K562 (cell line): ENCODE results near the gene UBL5. TPM values are rescaled to one million over a fixed set of nuclear protein-coding genes. Genes with fewer than 3 reads are reported as not detected.

Experiments
- CCAR2 ChIP-seq: fragments of 200-400 bp; formaldehyde crosslinking; IDR thresholded peaks from 2 replicates; pipeline ENCODE4 v1.6.1; 2017; ENCODE audit warnings: mild to moderate bottlenecking, low read depth, low read length
- CCNT2 ChIP-seq: IDR thresholded peaks from 2 replicates; pipeline ENCODE4 v1.6.1; 2011; ENCODE audit warnings: borderline replicate concordance, low read depth, mild to moderate bottlenecking, moderate library complexity, mixed read lengths, low read length; ENCODE audit not compliant: insufficient read length; ENCODE audit errors: extremely low read depth
- CREM ChIP-seq: IDR thresholded peaks from 2 replicates; pipeline ENCODE4 v1.6.1; 2014; ENCODE audit warnings: antibody characterized with exemption, low read depth
- DPF2 ChIP-seq: fragments of 450-650 bp; IDR thresholded peaks from 2 replicates; pipeline ENCODE4 v1.6.1; 2016
- KLF13 ChIP-seq: fragments of 450-650 bp; IDR thresholded peaks from 2 replicates; pipeline ENCODE4 v1.6.1; 2016; ENCODE audit warnings: missing genetic modification characterization, low read depth, mild to moderate bottlenecking, missing compliant biosample characterization, moderate library complexity, borderline replicate concordance
- MAFK ChIP-seq: IDR thresholded peaks from 2 replicates; pipeline ENCODE4 v1.6.1; 2011; ENCODE audit warnings: low read length, improper control_type of control experiment
- NONO ChIP-seq, 2 experiments: fragments of 200-400 bp in 1 of 2; fragments of 450-650 bp in 1 of 2; formaldehyde crosslinking in 1 of 2; IDR thresholded peaks; 2 replicates each; pipeline ENCODE4 v1.6.1; 2017; ENCODE audit warnings: low read depth in 2 of 2, mild to moderate bottlenecking in 2 of 2, moderate library complexity in 2 of 2, low read length in 1 of 2
- POU5F1 ChIP-seq: fragments of 150-350 bp; IDR thresholded peaks from 2 replicates; pipeline ENCODE4 v1.6.1; 2014; ENCODE audit warnings: borderline replicate concordance, low read length, low read depth, mild to moderate bottlenecking; ENCODE audit not compliant: partially characterized antibody
- RNF2 ChIP-seq: sonication (generic); IDR thresholded peaks from 2 replicates; pipeline ENCODE4 v1.6.1; 2016
- RREB1 ChIP-seq: fragments of 250-450 bp; sonication (Bioruptor Pico); IDR thresholded peaks from 2 replicates; pipeline ENCODE4 v1.4.0; 2020
- SMAD3 ChIP-seq: fragments of 450-650 bp; formaldehyde crosslinking; conservative IDR thresholded peaks from 2 replicates; pipeline ENCODE4 v1.4.0; 2020; ENCODE audit warnings: mild to moderate bottlenecking
- SMC3 ChIP-seq: conservative IDR thresholded peaks from 2 replicates; pipeline ENCODE4 v1.6.1; 2011; ENCODE audit warnings: low read depth, low read length, improper control_type of control experiment; ENCODE audit not compliant: insufficient read depth
- ZBTB17 ChIP-seq: fragments of 450-650 bp; formaldehyde crosslinking; IDR thresholded peaks from 2 replicates; pipeline ENCODE4 v1.4.0; 2020; ENCODE audit warnings: mild to moderate bottlenecking
- ZNF124 ChIP-seq: sonication (generic); formaldehyde crosslinking; IDR thresholded peaks from 2 replicates; pipeline ENCODE4 v1.8.1; 2022; ENCODE audit warnings: missing genetic modification reagents
- polyA plus RNA-seq, 8 experiments: library from polyadenylated mRNA; depleted of rRNA in 4 of 8; stranded (reverse) in 5 of 8; unstranded in 3 of 8; fragments of >200 nt; fragmentation: Nextera tagmentation in 2 of 8; fragmentation: Illumina TruSeq in 1 of 8; extraction: Ambion mirVana in 2 of 8; extraction: Trizol in 1 of 8; gene quantifications; 2 replicates each; pipeline versions ENCODE4 v1.2.1 to v1.2.3, GENCODE V29; 2011 to 2014; ENCODE audit warnings: inconsistent platforms in 1 of 8, missing spikeins in 1 of 8
- total RNA-seq, 7 experiments: library from RNA; depleted of rRNA in 6 of 7; stranded (reverse); fragments of >200 nt in 6 of 7; fragmentation: Illumina TruSeq in 2 of 7; extraction: Trizol in 2 of 7; gene quantifications; 2 replicates each; pipeline versions ENCODE4 v1.2.1 to v1.2.3, GENCODE V29; 2011 to 2021; ENCODE audit warnings: low replicate concordance in 1 of 7
- TF ChIP-seq, protein P1 (sequence below): sonication (generic); formaldehyde crosslinking; IDR thresholded peaks from 2 replicates; pipeline ENCODE4 v1.8.0; 2023; ENCODE audit warnings: mild to moderate bottlenecking, missing genetic modification reagents

UBL5 gene
- total and polyA plus RNA-seq, 9 of the 15 experiments (the other 6 are each of a cell fraction or from before 2014, with no cell fraction given), result 410 to 1,266 (median 613) TPM

GRCh38 chr19:9834726-9835506, 7.2 kb downstream of the UBL5 start, which contains the start of gene PIN1 (continued):
- TF ChIP-seq, protein P1, sequence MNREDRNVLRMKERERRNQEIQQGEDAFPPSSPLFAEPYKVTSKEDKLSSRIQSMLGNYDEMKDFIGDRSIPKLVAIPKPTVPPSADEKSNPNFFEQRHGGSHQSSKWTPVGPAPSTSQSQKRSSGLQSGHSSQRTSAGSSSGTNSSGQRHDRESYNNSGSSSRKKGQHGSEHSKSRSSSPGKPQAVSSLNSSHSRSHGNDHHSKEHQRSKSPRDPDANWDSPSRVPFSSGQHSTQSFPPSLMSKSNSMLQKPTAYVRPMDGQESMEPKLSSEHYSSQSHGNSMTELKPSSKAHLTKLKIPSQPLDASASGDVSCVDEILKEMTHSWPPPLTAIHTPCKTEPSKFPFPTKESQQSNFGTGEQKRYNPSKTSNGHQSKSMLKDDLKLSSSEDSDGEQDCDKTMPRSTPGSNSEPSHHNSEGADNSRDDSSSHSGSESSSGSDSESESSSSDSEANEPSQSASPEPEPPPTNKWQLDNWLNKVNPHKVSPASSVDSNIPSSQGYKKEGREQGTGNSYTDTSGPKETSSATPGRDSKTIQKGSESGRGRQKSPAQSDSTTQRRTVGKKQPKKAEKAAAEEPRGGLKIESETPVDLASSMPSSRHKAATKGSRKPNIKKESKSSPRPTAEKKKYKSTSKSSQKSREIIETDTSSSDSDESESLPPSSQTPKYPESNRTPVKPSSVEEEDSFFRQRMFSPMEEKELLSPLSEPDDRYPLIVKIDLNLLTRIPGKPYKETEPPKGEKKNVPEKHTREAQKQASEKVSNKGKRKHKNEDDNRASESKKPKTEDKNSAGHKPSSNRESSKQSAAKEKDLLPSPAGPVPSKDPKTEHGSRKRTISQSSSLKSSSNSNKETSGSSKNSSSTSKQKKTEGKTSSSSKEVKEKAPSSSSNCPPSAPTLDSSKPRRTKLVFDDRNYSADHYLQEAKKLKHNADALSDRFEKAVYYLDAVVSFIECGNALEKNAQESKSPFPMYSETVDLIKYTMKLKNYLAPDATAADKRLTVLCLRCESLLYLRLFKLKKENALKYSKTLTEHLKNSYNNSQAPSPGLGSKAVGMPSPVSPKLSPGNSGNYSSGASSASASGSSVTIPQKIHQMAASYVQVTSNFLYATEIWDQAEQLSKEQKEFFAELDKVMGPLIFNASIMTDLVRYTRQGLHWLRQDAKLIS (CRISPR knock-in tag), result no peak
- peak; percentile 15 to 63; a peak in 2 of 4 replicates for TF ChIP-seq NONO (IDR thresholded peaks at IDR 0.05; ENCODE audit: low read depth in 2 of 2, low read length in 1 of 2)
- TF ChIP-seq CCAR2, result no peak
- TF ChIP-seq DPF2, result no peak
- TF ChIP-seq RNF2, result 0 out of 2 replicates have a peak, but pooled peaks have one; percentile 37
- 0 out of 2 replicates have a peak, but pooled peaks have one; percentile 37 for TF ChIP-seq ZBTB17
- TF ChIP-seq SMC3, result no peak; the same call in 1 of the 2 replicates
- peak; percentile 67 for TF ChIP-seq CCNT2
- peak; percentile 86 for TF ChIP-seq KLF13 (tag)
- no peak for TF ChIP-seq SMAD3 (CRISPR knock-in tag)
- no peak for TF ChIP-seq MAFK
- TF ChIP-seq ZNF124 (CRISPR knock-in tag), result no peak
- peak; percentile 100 for TF ChIP-seq RREB1 (CRISPR knock-in tag)
- peak; percentile 89 for TF ChIP-seq CREM
- TF ChIP-seq POU5F1, result no peak
